Measurements from ENCODE around the gene AKT2.
"Not testable (repeated sequence)": the region's sequence is repeated elsewhere in the genome, so short reads cannot be mapped to it uniquely, and the experiment has no call there.

Gene AKT2

DNA sequence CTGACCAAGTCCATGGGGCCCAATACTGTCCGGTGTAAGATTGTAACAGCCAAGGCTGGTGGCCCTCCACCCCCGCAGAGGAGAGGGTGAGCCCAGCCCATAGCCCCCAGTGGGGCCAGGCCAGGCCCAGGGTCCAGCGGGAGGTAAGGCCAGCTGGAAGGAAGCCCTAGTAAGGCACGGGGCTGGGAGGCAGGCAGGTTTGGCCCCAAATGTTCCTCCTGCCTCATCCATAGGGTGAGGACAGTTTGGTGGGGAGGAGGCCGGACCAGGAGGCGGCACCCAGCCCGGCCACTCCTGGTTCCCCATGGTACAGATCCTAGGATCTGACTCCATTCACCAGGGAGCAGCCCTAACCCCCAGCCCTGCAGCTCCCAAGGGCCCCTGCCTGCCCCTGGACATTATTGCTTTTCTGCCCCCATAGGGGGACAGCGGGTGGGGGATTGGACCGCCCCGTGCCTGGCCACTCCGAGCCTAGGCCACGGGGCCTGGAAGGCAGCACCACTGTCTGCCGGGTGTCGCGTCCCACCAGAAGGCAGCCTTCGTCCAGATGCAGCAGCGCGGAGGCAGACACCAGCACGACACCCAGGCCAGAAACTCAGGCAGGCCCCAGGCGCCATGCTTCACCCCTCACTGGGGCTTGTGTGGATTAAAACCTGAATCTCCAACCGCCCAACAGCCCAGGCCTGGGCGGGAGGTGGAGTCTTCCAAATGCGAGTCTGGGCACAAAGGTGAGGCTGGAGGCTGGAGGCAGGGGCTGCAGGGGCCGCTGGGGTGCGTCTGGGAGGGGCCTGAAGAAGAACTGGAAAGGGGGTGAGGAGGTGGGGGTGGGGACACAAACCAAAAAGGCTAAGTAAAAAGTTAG is 52.0 kb downstream of the AKT2 start:
- no peak for DNase-seq

DNA sequence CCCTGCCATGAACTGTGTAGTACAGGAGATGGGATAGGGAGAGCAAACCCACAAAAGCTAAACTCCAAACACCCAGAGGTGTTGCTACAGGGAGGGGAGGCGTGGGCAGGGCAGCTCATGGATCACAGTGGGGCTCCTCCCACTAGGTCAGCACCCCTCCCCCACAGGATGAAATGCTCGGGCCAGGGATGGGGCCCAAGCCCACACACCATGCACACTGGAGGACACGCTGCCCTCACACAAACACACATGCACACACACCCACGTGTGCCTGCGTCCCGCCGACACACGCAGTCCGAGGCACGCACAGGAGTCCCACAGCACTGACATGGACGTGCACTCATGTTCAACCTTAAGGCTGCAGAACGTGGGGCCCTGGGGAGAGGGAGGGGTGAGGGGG is 52.7 kb downstream of the AKT2 start:
- no peak for DNase-seq

DNA sequence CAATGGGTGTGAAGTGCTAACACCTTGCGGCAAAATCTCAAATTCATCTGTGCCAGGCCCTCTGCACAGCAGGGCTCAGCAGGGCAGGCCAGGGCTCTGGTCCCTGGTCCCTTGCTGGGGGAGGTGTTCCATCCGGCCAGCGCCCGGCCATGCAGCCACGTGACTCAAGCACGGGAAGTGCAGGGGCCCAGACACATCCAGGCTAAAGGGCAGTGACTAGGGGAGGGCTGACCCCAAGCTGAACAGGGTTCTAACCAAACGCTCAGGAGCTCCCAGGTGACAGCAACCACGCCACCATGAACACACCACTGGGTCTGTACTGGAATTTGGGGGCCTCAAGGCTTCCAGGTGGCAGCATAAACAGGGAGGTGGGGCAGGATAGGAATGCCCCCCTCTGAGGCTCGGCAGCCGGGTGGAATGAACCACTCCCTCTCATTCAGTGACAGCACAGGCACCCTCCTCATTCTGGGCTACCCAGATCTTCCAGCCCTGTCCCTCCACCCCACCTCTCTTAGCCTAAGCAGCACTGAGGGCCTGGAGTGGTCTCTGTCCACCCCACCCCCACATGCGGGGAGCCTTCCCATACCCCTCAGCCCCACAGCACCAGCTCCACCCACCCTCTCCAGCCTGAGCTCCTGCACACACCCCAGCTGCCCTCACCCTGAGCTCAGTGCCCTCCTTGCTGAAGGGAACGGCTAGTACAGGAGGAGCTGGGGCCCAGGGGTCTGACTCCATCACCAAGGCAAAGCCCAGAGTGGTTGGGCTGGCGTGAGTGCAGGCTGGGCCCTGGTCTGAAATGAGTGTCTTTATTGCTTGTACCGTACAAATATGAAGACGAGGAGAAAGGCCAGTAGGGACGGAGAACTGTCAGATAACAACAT is 53.4 kb downstream of the AKT2 start:
- no peak for DNase-seq

DNA sequence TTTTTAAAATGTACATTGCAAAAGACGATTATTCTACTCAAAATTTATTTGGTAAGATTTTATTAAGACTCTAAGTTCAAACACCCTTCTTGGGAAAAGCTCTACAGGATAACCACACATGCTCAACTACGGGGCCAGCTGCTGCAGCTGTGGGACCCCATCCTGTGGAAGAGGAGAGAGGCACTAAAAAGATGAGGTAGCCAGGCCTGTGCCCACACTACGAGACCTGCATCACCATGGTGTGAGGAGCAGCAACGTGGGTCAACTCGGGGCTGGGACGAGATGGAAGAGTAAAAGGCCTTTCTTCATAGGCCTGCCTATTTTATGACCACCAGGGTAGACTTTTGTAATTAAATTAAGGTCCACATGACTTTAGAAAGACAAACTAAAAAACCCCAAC is 54.1 kb downstream of the AKT2 start:
- no peak for DNase-seq

DNA sequence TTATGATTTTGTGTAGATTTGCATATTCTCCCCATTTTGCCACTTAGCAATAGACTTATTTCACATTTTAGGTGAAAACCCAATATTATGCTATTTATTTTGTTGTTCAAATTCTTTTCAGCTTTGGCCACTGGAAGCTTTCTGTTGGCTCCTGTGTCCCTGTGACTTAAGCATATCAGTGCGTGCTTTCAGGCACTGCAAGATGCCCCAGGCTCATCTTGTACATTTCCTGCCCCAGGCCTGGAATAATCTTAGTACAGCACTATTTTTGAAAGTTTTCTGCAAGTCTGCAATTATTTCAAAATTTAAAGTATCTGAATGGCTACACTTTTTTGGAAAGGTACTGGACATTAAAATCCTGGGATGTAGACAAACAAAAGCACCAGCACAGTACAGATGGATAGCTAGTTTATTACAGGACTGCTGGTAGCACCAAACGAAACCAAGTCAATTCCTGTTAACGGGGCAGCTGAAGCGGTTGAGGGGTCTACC is 55.2 kb downstream of the AKT2 start:
- DNase-seq, result no peak

DNA sequence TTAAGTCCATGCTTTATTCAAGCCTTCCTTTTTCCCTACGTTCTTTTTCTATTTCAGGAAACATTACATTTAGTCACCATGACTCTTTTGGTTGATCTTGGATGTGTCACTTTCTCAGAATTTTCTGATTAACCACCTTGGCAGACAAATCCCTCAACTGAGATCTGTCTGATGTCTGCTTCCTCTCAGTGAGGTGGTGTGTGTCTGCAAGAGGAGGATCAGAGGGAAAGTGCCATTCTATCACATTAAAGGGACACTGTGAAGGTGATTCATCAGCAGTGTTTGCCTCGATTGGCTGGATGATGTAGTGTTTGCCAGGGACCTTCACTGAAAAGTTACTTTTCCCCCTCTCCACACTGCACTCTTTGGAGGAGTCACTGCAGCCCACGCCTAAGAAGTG is 55.7 kb downstream of the AKT2 start:
- no peak for DNase-seq

DNA sequence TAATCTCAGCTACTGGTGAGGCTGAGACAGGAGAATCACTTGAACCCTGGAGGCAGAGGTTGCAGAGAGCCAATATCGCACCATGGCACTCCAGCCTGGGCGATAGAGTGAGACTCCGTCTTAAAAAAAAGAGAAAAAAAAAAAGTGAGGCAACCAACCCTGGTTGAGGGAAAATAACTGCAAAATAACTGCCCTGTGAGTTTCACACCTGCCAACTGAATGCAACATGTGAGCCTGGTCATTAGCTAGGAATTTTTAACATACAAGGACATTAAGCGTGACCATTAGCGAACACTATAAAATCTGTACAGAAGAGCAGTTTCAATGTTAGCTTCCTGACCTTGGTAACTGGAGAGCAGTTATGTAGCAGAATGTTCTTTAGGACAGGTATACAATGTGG is 56.3 kb downstream of the AKT2 start:
- no peak for DNase-seq

DNA sequence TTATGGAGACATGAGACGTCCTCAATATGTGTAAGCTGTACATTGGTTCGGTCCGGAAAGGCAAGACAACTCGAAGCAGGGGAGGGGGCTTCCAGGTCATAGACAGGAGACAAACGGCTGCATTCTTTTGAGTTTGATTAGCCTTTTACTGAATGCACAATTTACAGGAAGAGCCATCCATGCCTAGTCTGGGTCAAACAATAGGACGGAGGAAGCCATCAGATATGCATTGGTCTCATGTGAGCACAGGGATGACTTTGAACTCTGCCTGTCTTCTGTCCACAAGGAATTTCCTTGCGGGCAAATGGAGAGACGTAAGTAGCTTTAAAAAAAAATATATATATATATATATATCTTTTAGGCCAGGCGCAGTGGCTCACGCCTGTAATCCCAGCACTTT is 56.8 kb downstream of the AKT2 start:
- DNase-seq, result no peak

DNA sequence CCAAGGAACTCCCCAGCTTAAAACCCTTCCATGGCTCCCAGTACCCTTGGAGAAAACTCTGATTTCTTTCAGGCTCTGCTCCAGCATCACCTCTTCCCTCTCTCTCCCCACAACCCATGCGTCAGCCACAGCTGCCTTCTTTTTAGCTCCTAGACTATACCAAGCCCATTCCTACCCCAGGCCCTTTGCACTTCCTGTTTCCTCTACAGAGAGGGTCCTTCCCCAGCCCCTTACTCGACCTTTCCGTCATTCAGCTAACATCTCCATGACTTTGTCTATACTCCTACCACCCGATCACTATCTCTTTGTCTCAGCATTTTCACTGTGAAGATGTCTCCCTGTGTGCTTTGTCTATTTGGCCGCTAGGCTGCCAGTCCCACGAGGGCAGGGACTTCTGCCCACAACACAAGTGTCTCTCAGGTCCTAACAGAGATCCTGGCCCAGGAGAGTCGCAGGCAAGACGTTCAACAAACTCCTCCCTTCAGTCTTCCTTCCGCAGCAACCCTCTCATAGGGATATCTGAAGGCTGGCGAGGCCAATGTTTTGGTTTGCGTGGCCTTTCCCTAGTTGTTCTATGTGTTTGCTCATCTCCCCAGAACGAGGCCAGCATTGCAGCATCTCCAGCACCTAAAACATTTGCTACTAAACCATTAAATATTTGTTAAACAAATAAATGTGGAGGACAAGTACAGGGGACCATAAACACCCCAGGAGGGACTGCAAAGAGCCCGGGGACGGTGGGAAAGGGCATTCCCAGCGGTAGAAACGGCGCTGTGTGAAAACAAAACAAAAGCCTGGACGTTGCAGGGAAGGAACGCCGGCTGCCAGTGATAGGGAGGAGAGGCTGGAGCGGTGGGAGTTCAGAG is 59.5 kb downstream of the AKT2 start:
- DNase-seq, result no peak

DNA sequence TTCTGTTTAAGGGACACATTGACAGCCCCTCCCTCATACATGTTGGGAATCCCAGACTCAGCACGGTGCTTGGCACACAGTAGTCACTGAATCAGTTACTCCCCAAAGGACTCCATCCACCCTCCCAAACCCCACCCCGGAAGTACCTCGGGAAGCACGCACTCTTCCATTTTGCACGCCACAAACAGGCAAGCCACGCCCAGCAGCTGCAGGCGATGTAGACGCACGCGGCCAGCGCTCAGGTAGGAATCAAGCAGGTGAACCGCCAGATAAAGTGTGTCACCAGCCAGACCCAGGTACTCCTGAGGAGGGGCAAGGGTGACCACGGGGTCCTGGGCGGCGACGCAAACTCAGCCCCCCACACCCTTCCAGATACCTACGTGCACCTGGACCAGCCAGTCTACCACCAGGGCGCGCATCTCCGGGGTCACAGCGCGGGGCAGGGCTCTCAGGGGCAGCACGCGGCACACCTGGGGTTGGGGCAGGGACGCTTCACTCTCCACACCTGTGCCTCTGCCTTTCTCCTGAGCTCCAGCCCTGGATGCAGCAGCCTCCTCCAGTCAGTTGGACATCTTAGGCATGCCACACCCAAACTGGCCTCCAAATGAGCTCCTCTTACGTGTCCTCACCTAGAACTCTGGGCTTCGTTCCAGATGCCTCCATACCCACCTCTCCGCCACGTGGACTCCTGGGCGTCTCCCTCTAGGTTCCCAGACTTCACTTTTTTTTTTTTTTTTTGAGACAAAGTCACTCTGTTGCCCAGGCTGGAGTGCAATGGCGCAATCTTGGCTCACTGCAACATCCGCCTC is 60.6 kb downstream of the AKT2 start:
- no peak for DNase-seq

DNA sequence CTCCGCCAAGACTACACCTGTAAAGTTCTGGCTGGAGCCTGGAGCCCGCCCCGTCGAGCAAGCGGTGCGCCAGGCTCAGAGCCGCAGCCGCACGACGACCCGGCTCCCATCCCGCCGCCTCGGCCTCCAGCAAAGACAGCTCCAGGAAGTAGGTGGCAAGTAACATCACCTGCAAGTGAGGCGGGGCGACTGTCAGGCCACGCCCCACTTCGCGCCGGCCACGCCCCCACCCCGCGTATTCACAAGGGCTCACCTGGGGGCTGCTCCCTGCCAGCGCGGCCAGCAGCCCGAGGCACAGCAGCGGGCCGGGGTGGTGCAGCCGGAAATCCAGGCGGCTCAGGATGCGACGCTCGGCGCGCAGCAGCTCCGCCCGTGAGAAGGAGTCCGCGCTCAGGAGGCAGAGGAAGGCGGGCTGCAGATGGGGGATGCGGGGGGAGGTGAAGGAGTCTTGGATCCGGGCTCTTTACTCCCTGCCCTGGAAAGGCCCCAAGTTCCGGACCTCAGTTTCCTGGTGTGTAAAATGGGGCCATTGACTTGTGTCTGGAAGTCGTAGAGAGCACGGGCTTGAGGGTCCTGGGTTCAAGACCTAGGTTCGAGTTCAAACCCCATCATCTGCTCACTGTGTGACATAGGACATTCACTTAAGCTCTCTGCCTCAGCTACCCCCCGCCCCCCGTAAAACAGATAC is 61.9 kb downstream of the AKT2 start:
- no peak for DNase-seq

DNA sequence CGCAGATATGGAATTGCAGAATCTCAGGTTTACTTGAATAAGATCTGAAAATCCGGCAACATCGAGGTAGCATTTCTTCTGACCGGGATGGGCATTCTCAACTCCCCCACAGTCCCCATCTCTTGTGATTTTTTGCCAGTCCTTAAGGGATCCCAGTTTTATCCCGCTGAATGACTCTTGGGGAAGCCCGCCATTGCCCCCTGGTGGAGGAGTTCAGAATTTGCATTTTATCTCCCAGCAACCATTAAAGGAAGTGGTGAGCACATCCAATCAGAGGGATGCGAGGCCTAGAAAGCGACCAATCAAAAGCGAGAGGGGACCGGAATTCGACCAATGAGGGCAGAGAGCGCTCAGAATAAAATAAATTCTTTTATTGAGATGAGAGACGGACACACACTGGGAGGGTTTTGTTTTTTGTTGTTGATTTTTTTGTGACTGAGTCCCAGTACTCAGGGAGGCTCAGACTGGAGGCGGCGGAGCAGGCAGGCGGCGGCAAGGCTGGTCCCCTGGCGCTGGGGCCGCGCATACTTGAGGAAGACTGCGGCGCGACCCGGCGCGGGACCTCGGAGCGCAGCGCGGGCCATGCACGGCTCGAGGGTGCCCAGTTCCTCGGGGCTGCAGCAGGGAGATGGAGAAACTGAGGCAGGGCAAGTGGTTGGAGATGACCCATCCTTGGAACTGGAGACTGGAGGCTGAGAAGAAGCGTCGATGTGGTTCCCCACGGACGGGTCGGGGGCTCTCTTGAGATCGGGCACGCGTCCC is 63.1 kb downstream of the AKT2 start:
- DNase-seq, result peak; percentile 85

DNA sequence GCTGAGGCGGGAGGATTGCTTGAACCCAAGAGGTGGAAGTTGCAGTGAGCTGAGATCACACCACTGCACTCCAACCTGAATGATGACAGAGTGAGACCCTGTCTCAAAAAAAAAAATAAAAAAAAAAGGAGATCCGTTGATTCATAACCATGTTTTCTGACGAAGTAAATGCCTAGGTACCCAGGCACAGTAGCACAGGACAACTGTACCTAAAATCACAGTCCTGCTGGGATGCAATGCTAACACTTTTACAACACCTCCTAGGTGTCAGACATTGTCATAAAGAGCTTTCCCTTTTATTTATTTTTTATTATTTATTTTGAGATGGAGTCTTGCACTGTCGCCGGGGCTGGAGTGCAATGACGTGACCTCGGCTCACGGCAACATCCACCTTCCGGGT is 64.5 kb downstream of the AKT2 start:
- DNase-seq, result no peak

DNA sequence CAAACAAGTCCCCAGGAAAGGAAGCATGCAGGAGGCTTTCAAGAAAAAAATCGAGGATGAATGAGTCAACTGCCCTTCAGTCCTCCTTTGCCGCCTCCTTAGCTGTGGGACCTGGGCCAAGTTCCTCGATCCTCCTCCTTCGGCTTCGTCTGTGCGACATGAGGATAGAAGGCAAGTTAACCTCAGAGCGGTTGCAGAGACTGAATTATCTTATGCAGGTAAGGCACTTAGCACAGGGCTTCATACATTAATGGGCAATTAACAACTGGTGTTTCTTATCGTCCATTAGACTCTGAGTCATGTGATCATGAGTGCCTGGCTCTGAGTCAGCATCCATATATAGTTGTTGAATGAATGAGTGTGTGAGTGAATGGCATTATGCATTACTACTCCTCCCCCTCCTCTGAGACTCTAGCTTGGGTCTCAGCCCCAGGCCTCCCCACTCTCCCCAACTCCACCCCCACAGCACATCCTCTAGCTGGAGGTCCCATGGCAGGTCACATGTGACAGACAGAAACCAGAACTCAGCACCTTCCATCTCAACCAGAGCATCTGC is 65.3 kb downstream of the AKT2 start:
- peak; percentile 71 for DNase-seq

DNA sequence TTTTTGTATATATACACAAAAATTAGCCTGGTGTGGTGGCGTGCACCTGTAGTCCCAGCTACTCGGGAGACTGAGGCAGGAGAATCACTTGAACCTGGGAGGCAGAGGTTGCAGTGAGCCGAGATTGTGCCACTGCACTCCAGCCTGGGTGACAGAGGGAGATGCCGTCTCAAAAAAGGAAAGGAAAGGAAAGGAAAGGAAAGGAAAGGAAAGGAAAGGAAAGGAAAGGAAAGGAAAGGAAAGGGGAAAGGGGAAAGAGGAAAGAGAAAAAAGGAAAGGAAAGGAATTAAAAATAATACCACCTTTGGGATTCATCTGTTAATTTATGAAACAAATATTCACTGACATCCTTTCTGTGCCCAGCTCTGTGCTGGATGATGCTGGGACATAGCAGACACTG is 66.1 kb downstream of the AKT2 start:
- DNase-seq, result not testable (repeated sequence)

DNA sequence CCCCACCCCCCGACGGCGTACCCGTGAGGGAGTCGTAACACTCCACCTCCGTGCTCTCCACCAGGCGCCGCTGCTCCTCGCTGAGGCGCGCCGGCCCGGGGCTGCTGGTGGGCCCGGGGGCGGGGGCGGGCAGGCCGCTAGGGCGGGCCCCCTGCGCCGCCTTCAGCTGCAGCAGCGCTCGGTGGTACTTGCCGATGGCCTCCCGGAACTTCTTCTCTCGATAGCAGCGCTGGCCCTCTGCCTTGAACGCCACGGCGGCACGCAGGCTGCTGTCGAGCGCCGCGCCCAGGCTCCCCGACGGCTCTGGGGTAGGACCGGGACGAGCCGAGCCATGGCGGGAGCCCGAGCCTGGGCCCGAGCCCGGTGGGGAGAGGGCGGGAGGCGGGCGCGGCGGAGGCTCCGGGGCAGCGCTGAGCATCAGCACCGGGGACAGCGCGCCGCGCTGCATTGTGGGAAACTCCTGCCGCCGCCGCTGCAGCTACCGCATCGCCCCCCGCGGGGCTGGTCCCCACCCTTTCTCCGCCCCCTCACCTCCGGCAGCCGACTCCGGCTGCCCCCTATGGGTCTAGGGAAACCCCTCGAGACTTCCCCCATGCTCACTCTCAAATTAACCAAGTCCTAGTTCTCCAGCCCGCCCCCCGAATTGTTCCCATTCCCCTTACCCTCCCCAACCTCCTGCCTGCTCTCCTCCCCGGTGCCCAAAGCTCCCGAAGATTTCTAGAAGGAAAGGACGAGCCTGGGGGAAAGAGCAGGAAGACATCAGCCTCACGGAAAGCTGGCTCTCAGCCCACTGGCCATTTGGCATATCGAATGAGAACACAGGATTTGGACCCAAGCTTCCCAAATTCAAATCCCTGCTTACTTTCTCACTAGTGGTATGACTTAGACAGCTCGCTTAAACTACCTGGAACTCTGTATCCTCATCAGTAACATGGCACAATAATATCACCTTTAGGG is 66.9 kb downstream of the AKT2 start, which contains the start of gene TTC9B:
TTC9B (minus strand) TSS at position 451 of the 957 bp plus-strand sequence; CDS start at position 448, 3 bp downstream.
- peak; percentile 64 for DNase-seq

DNA sequence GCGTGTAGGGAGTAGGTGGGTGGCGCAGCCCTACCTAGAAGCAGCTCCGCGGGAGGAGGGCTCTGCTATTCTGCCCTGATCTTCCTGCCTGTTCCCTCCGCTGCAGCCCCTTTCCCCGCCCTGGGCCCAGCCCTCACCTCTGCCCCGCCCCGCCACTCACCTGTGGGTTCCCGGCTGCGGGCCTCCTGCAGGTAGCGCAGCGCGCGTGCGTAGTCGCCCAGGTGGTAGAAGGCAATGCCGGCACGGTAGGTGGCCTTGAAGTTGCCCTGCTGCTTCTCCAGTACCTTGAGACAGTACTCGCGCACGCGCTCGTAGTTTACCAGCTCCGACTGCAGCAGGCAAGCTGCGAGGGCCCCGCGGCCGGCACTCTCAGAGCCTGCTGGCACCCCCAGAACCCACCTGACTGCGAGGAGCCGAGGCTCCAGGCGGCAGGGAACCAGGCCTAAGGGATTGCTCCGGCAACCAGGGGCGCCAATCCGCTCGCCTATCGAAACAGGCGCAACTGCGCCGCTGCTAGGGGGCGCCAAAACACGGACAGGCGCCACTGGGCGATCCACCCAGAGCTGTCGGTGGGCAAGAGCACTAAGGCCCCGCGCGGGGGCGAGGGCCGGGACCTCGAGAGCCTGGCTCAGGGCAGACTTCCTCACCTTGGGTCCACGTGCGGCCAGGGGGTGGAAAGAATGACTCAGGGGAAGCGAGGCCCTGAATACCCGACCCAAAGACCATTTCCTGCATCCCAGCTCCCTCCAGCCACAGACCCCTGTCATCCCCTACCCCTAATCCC is 67.9 kb downstream of the AKT2 start:
- peak; percentile 96 for DNase-seq

DNA sequence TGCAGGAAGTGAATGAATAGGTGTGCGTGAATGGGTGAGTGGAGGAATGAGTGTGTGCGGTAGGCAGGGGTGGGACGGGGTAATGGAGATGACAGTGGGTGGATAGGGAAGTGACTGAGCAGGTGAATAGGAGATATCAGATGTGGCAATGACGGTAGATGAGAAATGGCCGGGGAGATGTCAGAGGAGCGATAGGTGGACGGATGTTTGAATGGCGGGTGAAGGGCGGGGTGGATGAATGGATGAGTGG is 68.4 kb downstream of the AKT2 start:
- no peak for DNase-seq

Data from NCI-H345 (cell line).